PC-3 (cell line): ENCODE results near the gene SLC22A1.

ENCODE experiments used
- EZH2 ChIP-seq: fragments of 300-600 bp; sonication (generic); IDR thresholded peaks from one replicate; pipeline ENCODE4 v1.6.1; 2017; ENCODE audit warnings: antibody characterized with exemption, mild to moderate bottlenecking, low read length; ENCODE audit not compliant: unreplicated experiment
- TF ChIP-seq, protein P1 (sequence below): fragments of 300-600 bp; sonication (generic); conservative IDR thresholded peaks from 2 replicates; pipeline ENCODE4 v1.5.1; 2017; ENCODE audit warnings: antibody characterized with exemption, low read depth, mild to moderate bottlenecking, low read length

DNA sequence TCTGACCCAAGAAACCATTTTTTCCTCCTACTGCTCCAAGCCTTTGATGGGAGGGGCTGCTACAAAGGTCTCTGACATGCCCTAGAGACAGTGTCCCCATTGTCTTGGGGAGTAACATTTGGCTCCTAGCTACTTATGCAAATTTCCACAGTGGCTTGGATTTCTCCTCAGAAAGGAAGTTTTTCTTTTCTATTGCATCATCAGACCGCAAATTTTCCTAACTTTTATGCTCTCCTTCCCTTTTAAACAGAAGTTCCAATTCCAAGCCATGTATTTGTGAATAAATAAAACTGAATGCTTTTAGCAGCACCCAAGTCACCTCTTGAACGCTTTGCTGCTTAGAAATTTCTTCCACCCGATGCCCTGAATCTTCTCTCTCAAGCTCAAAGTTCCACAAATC, 86.0 kb downstream of the SLC22A1 start:
- TF ChIP-seq, protein P1, sequence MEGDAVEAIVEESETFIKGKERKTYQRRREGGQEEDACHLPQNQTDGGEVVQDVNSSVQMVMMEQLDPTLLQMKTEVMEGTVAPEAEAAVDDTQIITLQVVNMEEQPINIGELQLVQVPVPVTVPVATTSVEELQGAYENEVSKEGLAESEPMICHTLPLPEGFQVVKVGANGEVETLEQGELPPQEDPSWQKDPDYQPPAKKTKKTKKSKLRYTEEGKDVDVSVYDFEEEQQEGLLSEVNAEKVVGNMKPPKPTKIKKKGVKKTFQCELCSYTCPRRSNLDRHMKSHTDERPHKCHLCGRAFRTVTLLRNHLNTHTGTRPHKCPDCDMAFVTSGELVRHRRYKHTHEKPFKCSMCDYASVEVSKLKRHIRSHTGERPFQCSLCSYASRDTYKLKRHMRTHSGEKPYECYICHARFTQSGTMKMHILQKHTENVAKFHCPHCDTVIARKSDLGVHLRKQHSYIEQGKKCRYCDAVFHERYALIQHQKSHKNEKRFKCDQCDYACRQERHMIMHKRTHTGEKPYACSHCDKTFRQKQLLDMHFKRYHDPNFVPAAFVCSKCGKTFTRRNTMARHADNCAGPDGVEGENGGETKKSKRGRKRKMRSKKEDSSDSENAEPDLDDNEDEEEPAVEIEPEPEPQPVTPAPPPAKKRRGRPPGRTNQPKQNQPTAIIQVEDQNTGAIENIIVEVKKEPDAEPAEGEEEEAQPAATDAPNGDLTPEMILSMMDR = no peak
- TF ChIP-seq EZH2 = no peak
